Chondrocyte (in vitro differentiated cells): Measurements from ENCODE around the gene ANK2. TPM values are rescaled to one million over a fixed set of nuclear protein-coding genes. Genes with fewer than 3 reads are reported as not detected.

Source experiments
- DNase-seq: peaks from one replicate; pipeline ENCODE4 v3.0.0; 2021; ENCODE audit warnings: mixed read lengths, low spot score
- H3K27ac Mint-ChIP-seq: one replicate; pipeline ENCODE4 v1.8.0; 2021; ENCODE audit warnings: mild to moderate bottlenecking, moderate library complexity, mixed read lengths; ENCODE audit not compliant: unreplicated experiment
- H3K27me3 Mint-ChIP-seq: 2 replicates; pipeline ENCODE4 v1.8.0; 2021; ENCODE audit warnings: low read depth, mixed read lengths
- H3K36me3 Mint-ChIP-seq: 2 replicates; pipeline ENCODE4 v1.8.0; 2021; ENCODE audit warnings: low read depth, mixed read lengths
- H3K4me1 Mint-ChIP-seq: 2 replicates; pipeline ENCODE4 v1.8.0; 2021; ENCODE audit warnings: low read depth, mild to moderate bottlenecking, mixed read lengths
- H3K4me3 Mint-ChIP-seq: one replicate; pipeline ENCODE4 v1.8.0; 2021; ENCODE audit warnings: mild to moderate bottlenecking, moderate library complexity, mixed read lengths; ENCODE audit not compliant: unreplicated experiment
- H3K9me3 Mint-ChIP-seq: 2 replicates; pipeline ENCODE4 v1.8.0; 2021; ENCODE audit warnings: low read depth, mixed read lengths
- total RNA-seq: library from RNA; stranded (reverse); gene quantifications from 3 replicates; pipeline ENCODE4 v1.2.1, GENCODE V29; 2021
- TF ChIP-seq, protein P1 (sequence below): fragments of 200-600 bp; sonication (generic); IDR thresholded peaks from 2 replicates; pipeline ENCODE4 v1.5.0; 2021; ENCODE audit warnings: antibody characterized with exemption, mild to moderate bottlenecking, moderate library complexity

Gene ANK2
- total RNA-seq, 1 donor from 2014 or later, result 71.2 TPM

DNA sequence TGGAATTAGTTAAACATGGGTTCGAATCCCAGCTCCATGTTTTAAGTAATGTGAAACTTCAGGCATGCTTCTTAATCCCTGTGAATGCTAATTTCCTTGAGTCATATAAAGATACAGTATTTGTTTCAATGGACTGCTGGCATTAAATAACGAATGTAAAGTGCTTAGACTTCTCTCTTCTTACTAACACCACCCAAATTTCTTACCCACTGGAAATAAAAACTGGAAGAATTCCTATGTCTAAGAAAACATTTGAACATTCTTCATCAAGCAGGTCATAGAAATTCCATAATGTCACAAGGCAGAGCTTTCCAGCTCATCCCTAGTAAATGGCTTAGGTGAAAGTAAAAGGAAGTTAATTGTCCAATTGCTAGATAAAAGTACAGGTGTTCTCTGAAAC lies 172.5 kb downstream of the ANK2 start:
- H3K27ac Mint-ChIP-seq, result peak overlapping the region; percentile 55
- H3K4me3 Mint-ChIP-seq, result no peak overlapping the region
- peaks cover 2% of the 10 kb centered on the region for H3K36me3 Mint-ChIP-seq
- H3K27me3 Mint-ChIP-seq, result no peaks in the 10 kb centered on the region
- DNase-seq, result no peak
- H3K9me3 Mint-ChIP-seq, result peaks cover 16% of the 10 kb centered on the region
- peaks cover 27% of the 10 kb centered on the region for H3K4me1 Mint-ChIP-seq
- TF ChIP-seq, protein P1, sequence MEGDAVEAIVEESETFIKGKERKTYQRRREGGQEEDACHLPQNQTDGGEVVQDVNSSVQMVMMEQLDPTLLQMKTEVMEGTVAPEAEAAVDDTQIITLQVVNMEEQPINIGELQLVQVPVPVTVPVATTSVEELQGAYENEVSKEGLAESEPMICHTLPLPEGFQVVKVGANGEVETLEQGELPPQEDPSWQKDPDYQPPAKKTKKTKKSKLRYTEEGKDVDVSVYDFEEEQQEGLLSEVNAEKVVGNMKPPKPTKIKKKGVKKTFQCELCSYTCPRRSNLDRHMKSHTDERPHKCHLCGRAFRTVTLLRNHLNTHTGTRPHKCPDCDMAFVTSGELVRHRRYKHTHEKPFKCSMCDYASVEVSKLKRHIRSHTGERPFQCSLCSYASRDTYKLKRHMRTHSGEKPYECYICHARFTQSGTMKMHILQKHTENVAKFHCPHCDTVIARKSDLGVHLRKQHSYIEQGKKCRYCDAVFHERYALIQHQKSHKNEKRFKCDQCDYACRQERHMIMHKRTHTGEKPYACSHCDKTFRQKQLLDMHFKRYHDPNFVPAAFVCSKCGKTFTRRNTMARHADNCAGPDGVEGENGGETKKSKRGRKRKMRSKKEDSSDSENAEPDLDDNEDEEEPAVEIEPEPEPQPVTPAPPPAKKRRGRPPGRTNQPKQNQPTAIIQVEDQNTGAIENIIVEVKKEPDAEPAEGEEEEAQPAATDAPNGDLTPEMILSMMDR, result no peak

DNA sequence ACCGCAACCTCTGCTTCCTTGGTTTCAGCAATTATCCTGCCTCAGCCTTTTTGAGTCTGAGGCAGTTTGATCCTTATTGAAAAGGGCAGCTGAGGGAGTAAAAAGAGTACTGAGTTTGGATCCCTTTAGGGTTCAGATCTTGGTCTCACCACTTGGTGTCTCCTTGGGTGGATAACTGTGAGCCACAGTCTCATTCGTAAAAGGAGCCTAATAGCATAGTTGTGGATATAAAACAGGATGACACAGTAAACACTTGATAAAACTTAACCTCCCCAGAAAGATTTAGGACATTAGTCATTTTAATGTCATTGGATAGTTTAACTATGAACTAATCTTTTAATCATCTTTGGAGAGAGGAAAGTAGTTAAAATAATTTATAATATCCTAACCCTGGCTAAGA lies 173.0 kb downstream of the ANK2 start:
- H3K27ac Mint-ChIP-seq, result peak overlapping the region; percentile 55
- H3K4me1 Mint-ChIP-seq, result peaks cover 27% of the 10 kb centered on the region
- TF ChIP-seq, protein P1, result no peak
- H3K9me3 Mint-ChIP-seq, result peaks cover 16% of the 10 kb centered on the region
- no peaks in the 10 kb centered on the region for H3K27me3 Mint-ChIP-seq
- H3K36me3 Mint-ChIP-seq, result peaks cover 1% of the 10 kb centered on the region
- H3K4me3 Mint-ChIP-seq, result no peak overlapping the region
- DNase-seq, result no peak

DNA sequence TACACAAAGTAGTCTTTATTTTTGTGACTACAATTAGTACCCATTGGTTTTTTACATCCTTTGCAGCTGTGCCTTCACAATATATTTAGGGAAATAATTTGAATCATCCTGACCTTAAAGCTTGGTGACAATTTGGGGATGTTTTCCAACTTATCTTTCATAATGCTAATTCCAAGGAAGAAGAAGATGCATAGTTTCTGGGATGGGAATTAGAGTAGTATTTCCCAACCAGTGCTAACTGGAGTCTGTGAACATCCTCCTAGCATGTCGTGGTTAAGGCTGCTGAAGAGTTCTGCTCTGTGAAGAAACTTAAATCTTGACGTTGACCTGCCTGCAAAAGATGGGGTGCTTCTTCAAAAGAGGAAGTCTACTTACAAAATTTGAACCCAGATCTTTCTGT lies 173.5 kb downstream of the ANK2 start:
- DNase-seq, result no peak
- no peaks in the 10 kb centered on the region for H3K27me3 Mint-ChIP-seq
- H3K9me3 Mint-ChIP-seq, result peaks cover 11% of the 10 kb centered on the region
- no peak overlapping the region for H3K4me3 Mint-ChIP-seq
- H3K4me1 Mint-ChIP-seq, result peaks cover 27% of the 10 kb centered on the region
- no peak overlapping the region for H3K27ac Mint-ChIP-seq
- TF ChIP-seq, protein P1, result no peak
- no peaks in the 10 kb centered on the region for H3K36me3 Mint-ChIP-seq

DNA sequence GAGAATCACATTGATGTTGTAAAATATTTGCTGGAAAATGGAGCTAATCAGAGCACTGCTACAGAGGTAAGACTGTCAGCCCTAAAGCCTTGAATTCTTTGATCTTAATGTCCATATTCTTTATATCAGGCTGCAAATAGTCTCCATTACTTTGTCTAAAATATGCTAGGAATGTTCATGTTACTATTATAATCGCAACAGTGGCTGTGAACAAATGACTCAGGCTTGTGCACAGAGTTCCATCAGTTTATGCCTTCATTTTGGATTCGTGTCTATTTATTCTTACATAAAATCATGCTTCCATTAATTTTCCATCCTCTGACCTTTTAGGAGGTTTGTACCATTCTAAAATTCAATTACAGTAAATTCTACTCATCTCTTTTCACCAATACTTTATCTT lies 182.7 kb downstream of the ANK2 start:
- peaks cover 18% of the 10 kb centered on the region for H3K4me1 Mint-ChIP-seq
- TF ChIP-seq, protein P1, result no peak
- peak overlapping the region; percentile 60 for H3K27ac Mint-ChIP-seq
- no peak for DNase-seq
- no peak overlapping the region for H3K4me3 Mint-ChIP-seq
- H3K9me3 Mint-ChIP-seq, result no peaks in the 10 kb centered on the region
- H3K27me3 Mint-ChIP-seq, result no peaks in the 10 kb centered on the region
- H3K36me3 Mint-ChIP-seq, result peaks cover 1% of the 10 kb centered on the region

DNA sequence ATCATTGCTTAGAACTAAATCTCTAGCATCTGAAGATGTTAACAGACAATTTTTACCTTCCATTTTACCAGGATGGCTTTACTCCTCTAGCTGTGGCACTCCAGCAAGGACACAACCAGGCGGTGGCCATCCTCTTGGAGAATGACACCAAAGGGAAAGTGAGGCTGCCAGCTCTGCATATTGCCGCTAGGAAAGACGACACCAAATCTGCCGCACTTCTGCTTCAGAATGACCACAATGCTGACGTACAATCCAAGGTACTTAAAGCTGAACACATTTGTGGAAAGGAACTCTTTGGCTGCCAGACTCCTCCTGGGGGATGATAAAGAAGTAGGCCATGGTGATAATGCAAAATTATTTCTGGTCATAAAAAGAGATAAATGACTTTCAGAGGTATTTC lies 187.5 kb downstream of the ANK2 start:
- TF ChIP-seq, protein P1, result no peak
- H3K36me3 Mint-ChIP-seq, result peaks cover 4% of the 10 kb centered on the region

More for the DNA sequence above, 187.5 kb downstream of the ANK2 start:
- no peak overlapping the region for H3K27ac Mint-ChIP-seq
- H3K4me1 Mint-ChIP-seq, result peaks cover 10% of the 10 kb centered on the region
- H3K4me3 Mint-ChIP-seq, result no peak overlapping the region
- H3K9me3 Mint-ChIP-seq, result no peaks in the 10 kb centered on the region
- no peaks in the 10 kb centered on the region for H3K27me3 Mint-ChIP-seq
- no peak for DNase-seq
